Raji (cell line): Measurements from ENCODE around the gene PDCD5.

Experiments used
- POLR2A ChIP-seq: IDR thresholded peaks from 2 replicates; pipeline ENCODE4 v1.6.1; 2011; ENCODE audit warnings: low read depth, low read length, control low read depth; ENCODE audit not compliant: insufficient read depth

PDCD5 gene, protein sequence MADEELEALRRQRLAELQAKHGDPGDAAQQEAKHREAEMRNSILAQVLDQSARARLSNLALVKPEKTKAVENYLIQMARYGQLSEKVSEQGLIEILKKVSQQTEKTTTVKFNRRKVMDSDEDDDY

GRCh38 chr19:32580901-32581704, at the start of gene PDCD5:
Gene PDCD5 (plus strand): TSS chr19:32581190. CDS start chr19:32581262, 72 bp downstream.
- peak; percentile 91 for TF ChIP-seq POLR2A

DNA sequence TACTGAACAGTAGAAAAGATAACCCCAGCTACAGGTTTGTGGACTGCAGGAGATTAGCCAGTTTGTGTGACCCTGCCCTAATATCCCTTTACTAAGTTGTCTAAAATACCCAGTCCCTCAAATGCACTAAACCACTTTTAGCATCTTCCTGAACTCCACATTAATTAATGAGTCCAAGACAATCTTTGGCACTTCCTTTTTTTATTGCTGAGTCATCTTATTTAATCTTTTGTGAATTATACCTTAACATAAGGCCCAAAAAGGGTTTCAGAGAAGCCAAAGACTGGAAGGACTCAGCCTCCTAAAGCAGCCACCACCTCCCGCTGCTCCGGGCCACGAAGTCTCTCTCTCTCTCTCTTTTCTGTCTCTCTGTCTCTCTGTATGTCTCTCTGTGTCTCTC, 48.8 kb upstream of the PDCD5 start:
- no peak for TF ChIP-seq POLR2A

DNA sequence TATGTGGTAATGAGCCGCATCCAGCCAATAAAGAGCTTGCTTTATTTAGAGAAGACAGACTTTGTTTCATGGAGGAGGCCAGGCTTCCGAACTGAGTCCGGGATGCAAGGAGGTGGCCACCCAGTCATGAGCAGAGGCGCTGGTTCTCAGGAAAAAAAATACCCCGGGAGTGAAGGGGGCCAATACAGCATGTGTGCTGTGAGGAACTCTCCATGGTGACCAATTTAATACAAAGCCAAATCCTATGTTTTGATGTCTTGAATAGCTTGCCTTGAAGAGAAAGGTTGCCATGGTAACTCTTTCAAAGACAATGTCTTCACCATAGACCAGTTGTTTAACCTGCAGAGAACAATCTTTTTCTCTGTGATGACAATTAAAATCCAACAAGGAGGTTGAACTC, 43.4 kb upstream of the PDCD5 start:
- no peak for TF ChIP-seq POLR2A

GRCh38 chr19:32539240-32539916, 41.6 kb upstream of the PDCD5 start:
- no peak for TF ChIP-seq POLR2A

- TF ChIP-seq POLR2A, result no peak
Measured at GRCh38 chr19:32540621-32541020, 40.4 kb upstream of the PDCD5 start.

DNA sequence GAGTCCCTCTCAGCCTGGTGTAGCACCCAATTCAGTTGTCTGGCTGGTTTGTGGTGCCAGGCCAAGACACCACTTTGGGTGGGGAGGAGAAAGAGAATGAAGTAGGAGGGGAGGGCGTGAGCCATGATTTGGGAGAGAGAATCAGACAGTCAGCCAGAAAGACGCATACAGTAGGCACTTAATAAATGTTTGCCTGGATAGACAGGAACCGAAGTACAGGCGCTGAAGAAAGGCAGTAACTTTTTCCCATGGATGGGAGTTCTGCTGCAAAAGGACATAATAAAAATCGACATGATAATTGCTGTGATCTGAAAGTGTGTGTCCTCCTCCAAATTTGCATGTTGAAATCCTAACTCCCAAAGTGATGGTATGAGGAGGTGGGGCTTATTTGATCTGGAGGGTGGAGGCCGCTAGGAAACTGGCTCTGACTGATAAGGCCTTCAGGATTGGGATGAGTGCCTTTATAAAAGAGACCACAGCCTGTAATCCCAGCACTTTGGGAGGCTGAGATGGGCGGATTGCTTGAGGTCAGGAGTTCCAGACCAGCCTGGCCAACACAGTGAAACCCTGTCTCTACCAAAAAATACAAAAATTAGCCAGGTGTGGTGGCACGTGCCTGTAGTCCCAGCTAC, 38.4 kb upstream of the PDCD5 start:
- no peak for TF ChIP-seq POLR2A

- no peak for TF ChIP-seq POLR2A
Measured at GRCh38 chr19:32543115-32543900, 37.7 kb upstream of the PDCD5 start.

DNA sequence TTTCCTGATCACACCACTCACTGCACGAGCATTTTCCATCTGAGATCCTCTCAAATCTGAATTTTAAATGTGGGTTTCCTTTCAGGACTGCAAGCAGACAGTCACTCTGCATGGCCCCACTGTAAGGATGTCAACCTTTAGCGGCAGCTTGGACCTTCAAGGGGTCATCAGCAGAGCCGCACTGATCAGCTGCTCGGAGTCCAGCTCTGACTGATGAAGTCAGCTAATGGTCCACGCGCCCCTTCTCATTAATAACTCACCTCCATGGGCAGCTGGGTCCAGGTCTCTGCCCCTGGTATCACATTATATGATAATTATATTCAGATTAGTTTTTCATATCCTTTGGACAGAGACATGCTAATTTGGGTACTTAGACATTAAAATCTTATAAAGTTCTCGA, 36.1 kb upstream of the PDCD5 start:
- no peak for TF ChIP-seq POLR2A

GRCh38 chr19:32550666-32551065, 30.3 kb upstream of the PDCD5 start:
- TF ChIP-seq POLR2A, result no peak

- no peak for TF ChIP-seq POLR2A
Measured at GRCh38 chr19:32555786-32556185, 25.2 kb upstream of the PDCD5 start.

- no peak for TF ChIP-seq POLR2A
Measured at GRCh38 chr19:32558607-32559228, 22.3 kb upstream of the PDCD5 start.

- TF ChIP-seq POLR2A, result no peak
Measured at GRCh38 chr19:32563761-32564160, 17.2 kb upstream of the PDCD5 start.

- TF ChIP-seq POLR2A, result no peak
Measured at GRCh38 chr19:32566246-32566830, 14.7 kb upstream of the PDCD5 start.

DNA sequence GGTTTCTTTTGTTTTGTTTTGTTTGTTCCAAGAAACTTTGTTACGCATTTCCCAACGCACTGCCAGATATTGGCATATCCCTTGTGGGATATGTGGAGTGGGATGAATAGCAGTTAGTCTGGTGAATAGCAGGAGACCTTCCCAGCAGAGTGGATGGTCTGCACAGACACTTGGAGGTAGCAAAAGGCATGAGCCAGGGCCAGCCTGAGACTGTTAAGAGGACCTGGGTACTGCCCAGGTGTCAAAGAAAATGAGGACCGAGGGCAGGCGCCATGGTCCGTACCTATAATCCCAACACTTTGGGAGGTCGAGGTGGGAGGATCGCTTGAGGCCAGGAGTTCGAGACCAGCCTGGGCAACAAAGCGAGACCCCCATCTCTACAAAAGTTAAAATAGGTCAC, 13.5 kb upstream of the PDCD5 start:
- no peak for TF ChIP-seq POLR2A

- TF ChIP-seq POLR2A, result no peak
Measured at GRCh38 chr19:32570081-32570785, 10.8 kb upstream of the PDCD5 start.
